WTC11 (cell line): Measurements from ENCODE around the gene NGF. TPM values are rescaled to one million over a fixed set of nuclear protein-coding genes. Genes with fewer than 3 reads are reported as not detected.

Experiments used
- ATAC-seq: fragments of 200-7000 bp; cut with Tn5 transposase; 2 replicates; pipeline ENCODE4 v1.10.0; 2021; ENCODE audit warnings: mild to moderate bottlenecking, moderate library complexity
- CTCF ChIA-PET: fragments of 300-600 bp; sonication (Branson Sonifier 250); formaldehyde crosslinking; loops from one replicate; lab custom pipeline; 2021; ENCODE audit warnings: antibody characterized with exemption; lab: Charles Lee
- POLR2A ChIA-PET: fragments of 350-600 bp; sonication (Branson Sonifier 250); formaldehyde crosslinking; loops from one replicate; lab custom pipeline; 2021; ENCODE audit warnings: antibody characterized with exemption; lab: Charles Lee
- DNase-seq: peaks from one replicate; pipeline ENCODE4 v3.0.0; 2021; ENCODE audit warnings: low spot score
- H3K27ac Mint-ChIP-seq: 2 replicates; pipeline ENCODE4 v1.8.0; 2021; ENCODE audit warnings: mixed read lengths
- H3K27me3 Mint-ChIP-seq: 2 replicates; pipeline ENCODE4 v1.8.0; 2021; ENCODE audit warnings: low read depth, mild to moderate bottlenecking, moderate library complexity, mixed read lengths
- H3K36me3 Mint-ChIP-seq: 2 replicates; pipeline ENCODE4 v1.8.0; 2021; ENCODE audit warnings: mixed read lengths
- H3K4me1 Mint-ChIP-seq: 2 replicates; pipeline ENCODE4 v1.8.0; 2022; ENCODE audit warnings: mixed read lengths
- H3K4me3 Mint-ChIP-seq: 2 replicates; pipeline ENCODE4 v1.8.0; 2021; ENCODE audit warnings: mild to moderate bottlenecking, moderate library complexity, mixed read lengths
- H3K9me3 Mint-ChIP-seq: 2 replicates; pipeline ENCODE4 v1.8.0; 2021; ENCODE audit warnings: mixed read lengths
- ELF4 ChIP-seq: sonication (generic); formaldehyde crosslinking; IDR thresholded peaks from 2 replicates; pipeline ENCODE4 v1.8.1; 2022; ENCODE audit warnings: low read depth, mild to moderate bottlenecking, moderate library complexity, missing genetic modification reagents
- GRHL2 ChIP-seq: fragments of 250-450 bp; sonication (Bioruptor Pico); IDR thresholded peaks from 2 replicates; pipeline ENCODE4 v1.8.0; 2022; ENCODE audit warnings: mild to moderate bottlenecking, moderate library complexity; ENCODE audit not compliant: insufficient replicate concordance, severe bottlenecking
- IRF2 ChIP-seq: sonication (generic); formaldehyde crosslinking; IDR thresholded peaks from 2 replicates; pipeline ENCODE4 v1.8.0; 2022; ENCODE audit warnings: low read depth, missing genetic modification reagents, borderline replicate concordance
- KAT7 ChIP-seq: sonication (generic); formaldehyde crosslinking; IDR thresholded peaks from 2 replicates; pipeline ENCODE4 v1.8.1; 2023; ENCODE audit warnings: missing genetic modification reagents, mild to moderate bottlenecking, borderline replicate concordance
- MAX ChIP-seq: sonication (generic); formaldehyde crosslinking; IDR thresholded peaks from 2 replicates; pipeline ENCODE4 v1.8.0; 2022; ENCODE audit warnings: mild to moderate bottlenecking, missing genetic modification reagents
- MYBL2 ChIP-seq: sonication (generic); formaldehyde crosslinking; IDR thresholded peaks from 2 replicates; pipeline ENCODE4 v1.8.1; 2023; ENCODE audit warnings: mild to moderate bottlenecking, moderate library complexity, missing genetic modification reagents
- NR3C1 ChIP-seq: sonication (generic); formaldehyde crosslinking; conservative IDR thresholded peaks from 2 replicates; pipeline ENCODE4 v1.8.1; 2023; ENCODE audit warnings: low read depth, mild to moderate bottlenecking, missing genetic modification reagents
- OVOL2 ChIP-seq: fragments of 250-450 bp; sonication (Bioruptor Pico); IDR thresholded peaks from 2 replicates; pipeline ENCODE4 v1.9.0; 2021; ENCODE audit warnings: mild to moderate bottlenecking, borderline replicate concordance
- PRRX2 ChIP-seq: fragments of 250-450 bp; sonication (Bioruptor Pico); IDR thresholded peaks from 2 replicates; pipeline ENCODE4 v1.8.0; 2021; ENCODE audit warnings: mild to moderate bottlenecking
- SMAD3 ChIP-seq: sonication (generic); formaldehyde crosslinking; IDR thresholded peaks from 2 replicates; pipeline ENCODE4 v1.8.0; 2022; ENCODE audit warnings: missing genetic modification reagents, mild to moderate bottlenecking, borderline replicate concordance
- SP1 ChIP-seq: sonication (generic); formaldehyde crosslinking; conservative IDR thresholded peaks from 2 replicates; pipeline ENCODE4 v1.8.1; 2022; ENCODE audit warnings: missing genetic modification reagents
- TCF7 ChIP-seq: sonication (generic); formaldehyde crosslinking; IDR thresholded peaks from 2 replicates; pipeline ENCODE4 v1.8.0; 2022; ENCODE audit warnings: mild to moderate bottlenecking, low read depth, missing genetic modification reagents, moderate library complexity
- TEAD4 ChIP-seq: sonication (generic); formaldehyde crosslinking; IDR thresholded peaks from 2 replicates; pipeline ENCODE4 v1.8.0; 2022; ENCODE audit warnings: mild to moderate bottlenecking, missing genetic modification reagents
- ZNF281 ChIP-seq: sonication (generic); formaldehyde crosslinking; IDR thresholded peaks from 2 replicates; pipeline ENCODE4 v1.8.0; 2023; ENCODE audit warnings: mild to moderate bottlenecking, missing genetic modification reagents
- ZNF317 ChIP-seq: sonication (generic); formaldehyde crosslinking; IDR thresholded peaks from 2 replicates; pipeline ENCODE4 v1.8.1; 2023; ENCODE audit warnings: low read depth, mild to moderate bottlenecking, moderate library complexity, missing genetic modification reagents, borderline replicate concordance
- ZNF396 ChIP-seq: fragments of 250-450 bp; sonication (Bioruptor Pico); IDR thresholded peaks from 2 replicates; pipeline ENCODE4 v1.8.0; 2021; ENCODE audit warnings: mild to moderate bottlenecking, moderate library complexity, borderline replicate concordance
- ZNF416 ChIP-seq: fragments of 250-450 bp; sonication (Bioruptor Pico); IDR thresholded peaks from 2 replicates; pipeline ENCODE4 v1.9.0; 2021; ENCODE audit warnings: mild to moderate bottlenecking, inconsistent platforms
- ZNF423 ChIP-seq: fragments of 250-450 bp; sonication (Bioruptor Pico); IDR thresholded peaks from 2 replicates; pipeline ENCODE4 v2.1.2; 2022; ENCODE audit warnings: mild to moderate bottlenecking, moderate library complexity
- total RNA-seq: library from RNA; stranded (reverse); gene quantifications from 3 replicates; pipeline ENCODE4 v1.2.3, GENCODE V29; 2021
- TF ChIP-seq, protein P1 (sequence below): fragments of 250-450 bp; sonication (Bioruptor Pico); IDR thresholded peaks from 2 replicates; pipeline ENCODE4 v1.9.0; 2021; ENCODE audit warnings: mild to moderate bottlenecking
- TF ChIP-seq, protein P2 (sequence below): sonication (generic); formaldehyde crosslinking; IDR thresholded peaks from 2 replicates; pipeline ENCODE4 v1.8.0; 2023; ENCODE audit warnings: missing genetic modification reagents, mild to moderate bottlenecking, borderline replicate concordance
- TF ChIP-seq, protein P3 (sequence below): sonication (generic); formaldehyde crosslinking; conservative IDR thresholded peaks from 2 replicates; pipeline ENCODE4 v1.8.1; 2022; ENCODE audit warnings: mild to moderate bottlenecking, missing genetic modification reagents

The NGF gene
- total RNA-seq, 1 experiment from 2014 or later = 0.55 TPM

- TF ChIP-seq ZNF281 (no peak), PRRX2 (CRISPR knock-in tag) (no peak), IRF2 (CRISPR knock-in tag) (no peak), TCF7 (no peak), SMAD3 (CRISPR knock-in tag) (no peak), SP1 (CRISPR knock-in tag) (no peak), MAX (CRISPR knock-in tag) (no peak)
Measured at GRCh38 chr1:115257591-115257990, 80.5 kb downstream of the NGF start (continued).

- H3K9me3 Mint-ChIP-seq = peaks cover 33% of the 10 kb centered on the region
- TF ChIP-seq ELF4 (CRISPR knock-in tag) = no peak
- no peak for TF ChIP-seq OVOL2
- TF ChIP-seq ZNF423 = no peak
- no peak for TF ChIP-seq ZNF396 (CRISPR knock-in tag)
- TF ChIP-seq ZNF317 (CRISPR knock-in tag) = no peak
- no peak for TF ChIP-seq NR3C1
- TF ChIP-seq KAT7 = no peak
- no peak for TF ChIP-seq TEAD4 (CRISPR knock-in tag)
- no peak for TF ChIP-seq MYBL2 (CRISPR knock-in tag)
- no peak for TF ChIP-seq MAX (CRISPR knock-in tag)
- TF ChIP-seq ZNF416 (CRISPR knock-in tag) = no peak
- TF ChIP-seq PRRX2 (CRISPR knock-in tag) = no peak
- TF ChIP-seq, protein P1, sequence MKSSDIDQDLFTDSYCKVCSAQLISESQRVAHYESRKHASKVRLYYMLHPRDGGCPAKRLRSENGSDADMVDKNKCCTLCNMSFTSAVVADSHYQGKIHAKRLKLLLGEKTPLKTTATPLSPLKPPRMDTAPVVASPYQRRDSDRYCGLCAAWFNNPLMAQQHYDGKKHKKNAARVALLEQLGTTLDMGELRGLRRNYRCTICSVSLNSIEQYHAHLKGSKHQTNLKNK (CRISPR knock-in tag) = no peak
- no peak for TF ChIP-seq GRHL2 (CRISPR knock-in tag)
- TF ChIP-seq, protein P2, sequence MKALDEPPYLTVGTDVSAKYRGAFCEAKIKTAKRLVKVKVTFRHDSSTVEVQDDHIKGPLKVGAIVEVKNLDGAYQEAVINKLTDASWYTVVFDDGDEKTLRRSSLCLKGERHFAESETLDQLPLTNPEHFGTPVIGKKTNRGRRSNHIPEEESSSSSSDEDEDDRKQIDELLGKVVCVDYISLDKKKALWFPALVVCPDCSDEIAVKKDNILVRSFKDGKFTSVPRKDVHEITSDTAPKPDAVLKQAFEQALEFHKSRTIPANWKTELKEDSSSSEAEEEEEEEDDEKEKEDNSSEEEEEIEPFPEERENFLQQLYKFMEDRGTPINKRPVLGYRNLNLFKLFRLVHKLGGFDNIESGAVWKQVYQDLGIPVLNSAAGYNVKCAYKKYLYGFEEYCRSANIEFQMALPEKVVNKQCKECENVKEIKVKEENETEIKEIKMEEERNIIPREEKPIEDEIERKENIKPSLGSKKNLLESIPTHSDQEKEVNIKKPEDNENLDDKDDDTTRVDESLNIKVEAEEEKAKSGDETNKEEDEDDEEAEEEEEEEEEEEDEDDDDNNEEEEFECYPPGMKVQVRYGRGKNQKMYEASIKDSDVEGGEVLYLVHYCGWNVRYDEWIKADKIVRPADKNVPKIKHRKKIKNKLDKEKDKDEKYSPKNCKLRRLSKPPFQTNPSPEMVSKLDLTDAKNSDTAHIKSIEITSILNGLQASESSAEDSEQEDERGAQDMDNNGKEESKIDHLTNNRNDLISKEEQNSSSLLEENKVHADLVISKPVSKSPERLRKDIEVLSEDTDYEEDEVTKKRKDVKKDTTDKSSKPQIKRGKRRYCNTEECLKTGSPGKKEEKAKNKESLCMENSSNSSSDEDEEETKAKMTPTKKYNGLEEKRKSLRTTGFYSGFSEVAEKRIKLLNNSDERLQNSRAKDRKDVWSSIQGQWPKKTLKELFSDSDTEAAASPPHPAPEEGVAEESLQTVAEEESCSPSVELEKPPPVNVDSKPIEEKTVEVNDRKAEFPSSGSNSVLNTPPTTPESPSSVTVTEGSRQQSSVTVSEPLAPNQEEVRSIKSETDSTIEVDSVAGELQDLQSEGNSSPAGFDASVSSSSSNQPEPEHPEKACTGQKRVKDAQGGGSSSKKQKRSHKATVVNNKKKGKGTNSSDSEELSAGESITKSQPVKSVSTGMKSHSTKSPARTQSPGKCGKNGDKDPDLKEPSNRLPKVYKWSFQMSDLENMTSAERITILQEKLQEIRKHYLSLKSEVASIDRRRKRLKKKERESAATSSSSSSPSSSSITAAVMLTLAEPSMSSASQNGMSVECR (CRISPR knock-in tag) = no peak
- TF ChIP-seq, protein P3, sequence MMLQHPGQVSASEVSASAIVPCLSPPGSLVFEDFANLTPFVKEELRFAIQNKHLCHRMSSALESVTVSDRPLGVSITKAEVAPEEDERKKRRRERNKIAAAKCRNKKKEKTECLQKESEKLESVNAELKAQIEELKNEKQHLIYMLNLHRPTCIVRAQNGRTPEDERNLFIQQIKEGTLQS = no peak
- TF ChIP-seq, all 79 proteins: peak for 0
- no peaks in the 10 kb centered on the region for H3K27me3 Mint-ChIP-seq
- H3K4me3 Mint-ChIP-seq = no peak overlapping the region
- POLR2A ChIA-PET = no interaction called here
- H3K36me3 Mint-ChIP-seq = peaks cover 18% of the 10 kb centered on the region
- H3K27ac Mint-ChIP-seq = no peak overlapping the region
- H3K4me1 Mint-ChIP-seq = no peaks in the 10 kb centered on the region
- no peak for ATAC-seq
- CTCF ChIA-PET = no interaction called here
- DNase-seq = no peak
Measured at GRCh38 chr1:115255154-115255553, 82.9 kb downstream of the NGF start.
